HG03442 (cell line): ENCODE results near the gene CYYR1.
A peak's percentile ranks its signal among the peaks of the same experiment; 100 is the strongest.

ENCODE experiments used
- ATAC-seq: cut with Tn5 transposase; IDR thresholded peaks from one replicate; pipeline ENCODE4 v1.9.1; 2021; ENCODE audit warnings: mild to moderate bottlenecking, moderate library complexity; ENCODE audit not compliant: unreplicated experiment

Gene CYYR1

DNA sequence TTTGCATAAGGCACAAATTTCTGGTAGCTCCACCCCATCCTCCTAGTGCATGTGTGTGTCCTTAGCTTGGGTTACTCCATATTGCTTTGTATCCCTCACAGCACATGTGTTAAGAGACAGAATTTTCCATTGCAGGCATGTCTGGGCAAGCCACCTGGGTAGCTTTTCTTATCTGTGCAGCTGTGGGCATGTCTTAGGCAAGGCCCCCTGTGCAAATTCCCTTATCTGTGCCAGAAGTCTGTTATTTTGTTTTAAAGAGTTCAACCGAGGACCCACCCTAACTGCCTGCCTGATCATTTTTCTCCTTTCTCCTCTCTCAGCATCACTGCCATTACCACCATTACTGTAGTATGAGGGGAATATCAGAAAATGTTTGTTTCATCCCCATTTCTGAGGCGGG is 131.9 kb downstream of the CYYR1 start:
- no peak for ATAC-seq

DNA sequence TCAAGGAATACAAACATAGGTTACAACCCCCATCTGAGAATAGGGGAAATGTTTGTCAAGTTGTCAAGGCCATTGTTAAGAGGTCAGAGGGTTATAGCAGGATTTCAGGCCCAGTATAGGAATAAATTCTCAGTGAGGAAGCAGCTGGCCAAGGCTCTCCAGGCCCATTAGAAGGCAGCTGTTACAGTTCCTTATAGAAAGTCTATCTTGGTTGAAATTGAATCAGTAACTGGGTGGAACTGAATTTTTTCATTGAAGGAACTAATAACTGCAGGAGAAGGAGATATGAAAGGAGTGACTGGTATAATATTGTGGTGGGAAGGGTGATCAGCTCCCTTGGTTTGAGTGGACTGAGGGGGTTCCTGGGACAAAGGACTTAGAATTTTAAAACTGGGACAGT is 134.1 kb downstream of the CYYR1 start:
- ATAC-seq, result no peak

DNA sequence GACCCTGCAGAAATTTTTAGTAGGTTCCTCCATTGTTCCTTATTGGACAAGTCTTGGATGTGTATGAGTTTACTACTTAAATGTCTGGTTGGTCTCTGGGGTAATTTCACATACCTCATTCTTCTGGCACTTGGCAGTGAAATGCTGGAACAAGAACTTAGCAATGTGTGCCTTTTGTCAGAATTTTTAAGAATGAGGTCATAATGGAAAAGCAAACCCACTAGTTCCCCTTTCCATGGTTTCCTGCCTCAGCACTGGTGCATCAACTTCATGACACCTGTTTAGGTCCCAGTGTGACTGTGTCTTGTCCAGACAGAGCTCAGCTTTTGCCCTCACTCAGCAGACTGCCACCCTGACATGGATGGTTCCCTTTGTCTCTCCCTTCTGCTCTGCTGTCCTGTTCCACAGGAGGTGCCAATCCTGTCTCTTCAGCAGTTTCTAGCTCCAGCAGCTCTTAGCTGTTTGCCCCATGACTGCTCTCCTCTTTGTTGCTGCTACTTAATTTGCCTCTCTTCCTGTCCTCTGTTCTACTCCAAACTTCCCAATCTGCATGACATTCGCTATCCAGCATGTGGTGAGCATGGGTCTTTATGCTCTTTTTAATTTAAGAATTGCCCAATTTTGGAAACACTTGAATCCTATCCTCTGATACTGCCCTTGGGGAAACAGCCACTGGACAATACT is 135.6 kb downstream of the CYYR1 start:
- no peak for ATAC-seq

DNA sequence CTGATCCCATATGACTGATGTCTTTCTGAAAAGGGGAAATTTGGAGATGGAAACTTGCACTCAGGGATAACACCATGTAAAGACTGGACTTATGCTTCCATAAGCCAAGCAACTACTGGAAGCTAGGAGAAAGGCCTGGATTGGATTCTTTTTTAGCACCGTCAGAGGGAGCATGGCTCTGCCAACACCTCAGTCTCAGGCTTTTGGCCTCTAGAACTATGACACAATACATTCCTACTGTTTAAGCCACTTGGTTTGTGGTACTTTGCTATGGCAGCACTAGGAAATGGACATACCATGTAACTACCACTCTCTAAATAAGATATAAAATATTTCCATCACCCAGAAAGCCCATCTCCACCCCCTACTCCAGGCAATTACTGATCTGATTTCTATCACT is 139.7 kb downstream of the CYYR1 start:
- no peak for ATAC-seq

DNA sequence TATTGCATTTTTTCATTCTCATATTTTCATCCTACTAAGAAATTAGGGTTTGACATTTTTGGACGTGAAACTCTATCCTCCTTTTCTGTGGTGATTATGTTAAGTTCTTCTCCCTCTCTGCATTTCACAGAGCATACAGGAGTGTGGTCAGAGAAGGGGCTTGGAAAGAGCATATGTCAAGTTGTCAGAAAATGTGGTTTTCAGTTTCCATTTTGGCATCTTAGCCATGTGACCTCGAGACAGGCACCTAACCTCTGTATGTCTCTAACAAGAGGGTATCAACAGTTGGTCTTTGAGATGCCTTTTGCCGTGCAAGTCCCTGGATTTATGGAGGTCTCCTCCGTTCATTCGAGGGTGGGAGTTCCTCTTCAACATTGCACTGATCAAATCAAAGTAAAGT is 140.7 kb downstream of the CYYR1 start:
- no peak for ATAC-seq

DNA sequence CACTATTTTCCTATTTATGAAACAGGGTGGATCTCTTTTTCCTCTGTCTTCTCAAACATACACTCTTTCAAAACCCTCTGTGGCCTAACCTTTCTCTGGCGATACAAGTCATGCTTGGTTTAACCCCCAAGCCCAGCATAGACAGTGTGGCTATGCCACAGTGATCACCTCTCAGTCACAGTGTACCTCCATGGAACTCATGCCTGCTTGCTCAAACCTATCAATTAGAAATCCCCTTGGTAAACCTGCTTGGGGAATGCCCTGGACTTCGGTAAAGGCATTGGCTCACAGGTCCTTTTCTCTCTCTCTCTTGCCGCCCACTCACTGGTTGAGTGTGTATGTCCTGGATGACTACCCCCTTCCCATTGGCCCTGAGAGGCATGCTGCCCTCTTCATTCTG is 147.5 kb downstream of the CYYR1 start:
- peak; percentile 46 for ATAC-seq

DNA sequence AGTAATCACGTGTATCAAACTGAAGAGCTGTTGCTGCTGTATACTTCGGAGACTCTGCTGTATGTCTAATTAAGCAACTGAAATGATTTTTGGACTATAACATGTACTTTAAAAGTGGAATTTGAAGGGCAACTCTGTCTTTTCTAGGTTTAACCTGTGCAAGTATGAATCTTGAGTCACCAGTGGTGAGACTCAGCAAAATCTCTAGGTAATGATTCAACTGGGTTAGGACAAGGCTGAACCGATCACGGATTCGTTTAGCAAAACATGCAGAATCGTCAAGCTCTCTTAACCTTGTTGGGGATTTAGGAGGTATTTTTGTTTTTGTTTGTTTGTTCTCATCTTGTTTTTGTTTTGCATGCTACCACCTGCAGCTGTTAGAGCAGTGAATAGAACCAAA is 149.6 kb downstream of the CYYR1 start:
- no peak for ATAC-seq

DNA sequence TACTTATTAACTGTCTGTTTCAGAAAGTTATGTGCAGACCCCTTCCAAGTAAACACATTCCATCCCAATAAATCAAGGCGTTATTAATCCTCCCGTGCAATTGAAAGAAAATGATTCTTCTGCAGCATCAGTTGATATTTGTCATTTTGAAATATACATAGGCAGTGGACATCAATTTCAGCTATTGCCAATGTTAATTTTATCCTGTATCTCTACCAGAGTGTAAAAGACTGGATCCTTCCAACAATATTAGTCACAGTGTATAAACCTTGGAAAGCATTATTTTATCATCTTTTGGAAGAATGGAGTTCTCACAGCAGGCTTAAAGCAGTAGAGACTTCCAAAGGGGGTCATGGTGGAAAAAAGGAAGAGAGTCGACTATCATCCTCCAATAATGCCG is 150.4 kb downstream of the CYYR1 start:
- ATAC-seq, result no peak

DNA sequence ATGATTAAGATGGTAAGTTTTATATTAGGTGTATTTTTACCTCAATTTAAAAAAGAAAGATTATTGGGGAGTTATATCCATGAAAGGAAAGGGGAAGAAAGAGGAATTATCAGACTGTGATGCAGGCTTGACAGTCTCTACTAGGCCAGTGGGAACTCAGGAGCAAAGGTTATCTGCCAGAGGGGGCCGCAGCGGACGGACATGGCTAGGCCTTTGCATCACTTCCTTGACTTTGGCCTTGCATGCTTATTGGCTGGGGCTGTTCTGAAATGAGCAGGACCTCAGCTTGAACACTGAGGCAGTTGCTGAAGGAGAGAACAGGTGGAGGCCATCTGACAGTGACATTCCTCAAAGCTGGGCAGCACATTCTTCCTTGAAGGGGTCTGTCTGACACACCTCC is 150.9 kb downstream of the CYYR1 start:
- ATAC-seq, result no peak

DNA sequence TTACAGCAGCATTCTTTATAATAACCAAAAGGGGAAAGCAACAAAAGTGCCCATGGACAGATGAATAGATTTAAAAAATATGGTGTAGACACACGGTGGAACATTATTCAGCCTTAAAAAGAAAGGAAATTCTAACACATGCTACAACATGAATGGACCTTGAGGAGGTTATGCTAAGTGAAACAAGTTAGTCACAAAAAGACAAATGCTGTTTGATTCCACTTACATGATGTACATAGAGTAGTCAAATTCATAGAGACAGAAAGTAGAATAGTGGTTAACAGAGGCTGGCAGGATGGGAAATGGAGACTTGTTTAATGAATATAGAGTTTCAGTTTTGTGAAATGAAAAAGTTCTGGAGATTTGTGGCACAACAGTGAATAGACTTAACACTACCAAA is 151.4 kb downstream of the CYYR1 start:
- no peak for ATAC-seq
